ENCODE results near the gene TMCC3.

TMCC3 gene

DNA sequence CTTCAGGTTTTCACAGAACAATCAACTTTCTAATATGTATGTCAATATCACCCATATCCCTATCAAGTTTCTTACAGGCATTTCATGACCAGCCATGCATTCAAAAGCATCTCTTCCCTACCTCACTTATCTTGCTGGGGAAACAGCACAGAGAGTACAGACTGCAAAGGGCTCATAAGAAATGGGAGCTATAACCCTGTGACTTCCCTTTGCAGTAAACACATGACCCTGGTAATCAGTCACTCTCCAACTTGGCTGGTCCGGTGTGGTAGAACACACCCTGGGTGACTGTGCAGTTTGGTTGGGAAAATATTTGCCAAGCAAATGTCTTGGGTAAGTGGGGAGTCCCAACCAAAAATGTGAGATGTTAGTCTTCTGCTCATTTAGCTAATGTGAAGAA is 49.4 kb upstream of the TMCC3 start:
- ChIA-PET CTCF (interaction anchor here (0.7 to 1.1 kb wide), 2 partner anchors 9 to 169 kb away, joined by 3 read pairs; no protein-coding TSS in a partner anchor), POLR2A (no interaction called here)
- no peak overlapping the region for H3K27ac ChIP-seq (ENCODE audit: extremely low read depth, low read depth, low read length)

DNA sequence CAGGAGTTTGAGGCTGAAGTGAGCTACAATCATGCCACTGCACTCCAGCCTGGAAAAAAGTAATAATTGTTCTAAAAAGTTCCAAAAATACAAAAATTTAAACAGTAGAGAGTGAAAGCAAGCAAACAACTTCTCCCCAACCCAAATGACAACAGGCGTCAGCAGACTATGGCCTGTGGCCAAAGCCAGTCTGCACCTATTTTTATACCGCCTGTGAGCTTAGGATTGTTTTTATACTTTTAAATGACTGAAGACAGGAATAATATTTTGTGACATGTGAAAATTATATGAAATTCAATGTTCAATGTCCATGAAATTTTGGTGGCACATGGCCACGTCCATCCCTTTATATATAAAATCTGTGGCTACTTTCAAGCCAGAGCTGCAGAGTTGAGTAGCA is 48.2 kb upstream of the TMCC3 start:
- ChIA-PET POLR2A (no interaction called here), CTCF (interaction anchor here (0.9 kb wide), 1 partner anchor 15 kb away, joined by 3 read pairs; no protein-coding TSS in a partner anchor)
- H3K36me3 ChIP-seq (ENCODE audit: control insufficient read depth in 2 of 2, insufficient read depth in 1 of 2, low read length in 2 of 2) = no peaks in the 10 kb centered on the region
- H3K27ac ChIP-seq (ENCODE audit: extremely low read depth, low read depth, low read length) = no peak overlapping the region
- TF ChIP-seq ZNF155 (tag by site-specific recombination; IDR thresholded peaks at IDR 0.05) = no peak
- H3K4me1 ChIP-seq (ENCODE audit: control insufficient read depth, insufficient read depth, low read length) = peaks cover under 1% of the 10 kb centered on the region
- H3K9me3 ChIP-seq (ENCODE audit: control insufficient read depth, insufficient read depth, low read depth, low read length) = no peaks in the 10 kb centered on the region
- no peak overlapping the region for H3K4me3 ChIP-seq (ENCODE audit: low read depth, low read length)

More for the DNA sequence above, 49.4 kb upstream of the TMCC3 start:
- Histone ChIP-seq H3K4me3 (ENCODE audit: low read depth, low read length) (no peak overlapping the region), H3K4me1 (ENCODE audit: control insufficient read depth, insufficient read depth, low read length) (peaks cover 9% of the 10 kb centered on the region), H3K9me3 (ENCODE audit: control insufficient read depth, insufficient read depth, low read depth, low read length) (no peaks in the 10 kb centered on the region), H3K36me3 (ENCODE audit: control insufficient read depth in 2 of 2, insufficient read depth in 1 of 2, low read length in 2 of 2) (no peaks in the 10 kb centered on the region)
- TF ChIP-seq GLI4 (tag by site-specific recombination; IDR thresholded peaks at IDR 0.05) (no peak), SETDB1 (IDR thresholded peaks at IDR 0.05; ENCODE audit: insufficient read length, low read length) (no peak), ZNF501 (tag by site-specific recombination; IDR thresholded peaks at IDR 0.05) (no peak), ZNF175 (tag by site-specific recombination; IDR thresholded peaks at IDR 0.05) (no peak), ZNF19 (tag by site-specific recombination; IDR thresholded peaks at IDR 0.05; ENCODE audit: low read depth) (no peak), ZBTB48 (tag by site-specific recombination; IDR thresholded peaks at IDR 0.05) (no peak), ZNF701 (tag by site-specific recombination; IDR thresholded peaks at IDR 0.05) (no peak), ZNF660 (tag by site-specific recombination; IDR thresholded peaks at IDR 0.05) (no peak), ZNF624 (tag by site-specific recombination; IDR thresholded peaks at IDR 0.05) (no peak)
- TF ChIP-seq, protein P1, sequence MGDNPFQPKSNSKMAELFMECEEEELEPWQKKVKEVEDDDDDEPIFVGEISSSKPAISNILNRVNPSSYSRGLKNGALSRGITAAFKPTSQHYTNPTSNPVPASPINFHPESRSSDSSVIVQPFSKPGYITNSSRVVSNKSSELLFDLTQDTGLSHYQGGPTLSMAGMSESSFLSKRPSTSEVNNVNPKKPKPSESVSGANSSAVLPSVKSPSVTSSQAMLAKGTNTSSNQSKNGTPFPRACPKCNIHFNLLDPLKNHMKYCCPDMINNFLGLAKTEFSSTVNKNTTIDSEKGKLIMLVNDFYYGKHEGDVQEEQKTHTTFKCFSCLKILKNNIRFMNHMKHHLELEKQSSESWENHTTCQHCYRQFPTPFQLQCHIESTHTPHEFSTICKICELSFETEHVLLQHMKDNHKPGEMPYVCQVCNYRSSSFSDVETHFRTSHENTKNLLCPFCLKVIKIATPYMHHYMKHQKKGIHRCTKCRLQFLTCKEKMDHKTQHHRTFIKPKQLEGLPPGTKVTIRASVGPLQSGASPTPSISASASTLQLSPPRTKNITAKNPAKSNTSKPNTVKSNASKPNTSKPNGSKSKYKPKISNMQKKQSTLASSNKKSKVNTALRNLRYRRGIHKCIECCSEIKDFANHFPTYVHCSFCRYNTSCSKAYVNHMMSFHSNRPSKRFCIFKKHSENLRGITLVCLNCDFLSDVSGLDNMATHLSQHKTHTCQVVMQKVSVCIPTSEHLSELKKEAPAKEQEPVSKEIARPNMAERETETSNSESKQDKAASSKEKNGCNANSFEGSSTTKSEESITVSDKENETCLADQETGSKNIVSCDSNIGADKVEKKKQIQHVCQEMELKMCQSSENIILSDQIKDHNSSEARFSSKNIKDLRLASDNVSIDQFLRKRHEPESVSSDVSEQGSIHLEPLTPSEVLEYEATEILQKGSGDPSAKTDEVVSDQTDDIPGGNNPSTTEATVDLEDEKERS (tag by site-specific recombination; IDR thresholded peaks at IDR 0.05) = no peak
- TF ChIP-seq, protein P2, sequence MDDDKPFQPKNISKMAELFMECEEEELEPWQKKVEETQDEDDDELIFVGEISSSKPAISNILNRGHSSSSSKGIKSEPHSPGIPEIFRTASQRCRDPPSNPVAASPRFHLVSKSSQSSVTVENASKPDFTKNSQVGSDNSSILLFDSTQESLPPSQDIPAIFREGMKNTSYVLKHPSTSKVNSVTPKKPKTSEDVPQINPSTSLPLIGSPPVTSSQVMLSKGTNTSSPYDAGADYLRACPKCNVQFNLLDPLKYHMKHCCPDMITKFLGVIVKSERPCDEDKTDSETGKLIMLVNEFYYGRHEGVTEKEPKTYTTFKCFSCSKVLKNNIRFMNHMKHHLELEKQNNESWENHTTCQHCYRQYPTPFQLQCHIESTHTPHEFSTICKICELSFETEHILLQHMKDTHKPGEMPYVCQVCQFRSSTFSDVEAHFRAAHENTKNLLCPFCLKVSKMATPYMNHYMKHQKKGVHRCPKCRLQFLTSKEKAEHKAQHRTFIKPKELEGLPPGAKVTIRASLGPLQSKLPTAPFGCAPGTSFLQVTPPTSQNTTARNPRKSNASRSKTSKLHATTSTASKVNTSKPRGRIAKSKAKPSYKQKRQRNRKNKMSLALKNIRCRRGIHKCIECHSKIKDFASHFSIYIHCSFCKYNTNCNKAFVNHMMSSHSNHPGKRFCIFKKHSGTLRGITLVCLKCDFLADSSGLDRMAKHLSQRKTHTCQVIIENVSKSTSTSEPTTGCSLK (tag by site-specific recombination; IDR thresholded peaks at IDR 0.05) = no peak
- TF ChIP-seq, protein P3, sequence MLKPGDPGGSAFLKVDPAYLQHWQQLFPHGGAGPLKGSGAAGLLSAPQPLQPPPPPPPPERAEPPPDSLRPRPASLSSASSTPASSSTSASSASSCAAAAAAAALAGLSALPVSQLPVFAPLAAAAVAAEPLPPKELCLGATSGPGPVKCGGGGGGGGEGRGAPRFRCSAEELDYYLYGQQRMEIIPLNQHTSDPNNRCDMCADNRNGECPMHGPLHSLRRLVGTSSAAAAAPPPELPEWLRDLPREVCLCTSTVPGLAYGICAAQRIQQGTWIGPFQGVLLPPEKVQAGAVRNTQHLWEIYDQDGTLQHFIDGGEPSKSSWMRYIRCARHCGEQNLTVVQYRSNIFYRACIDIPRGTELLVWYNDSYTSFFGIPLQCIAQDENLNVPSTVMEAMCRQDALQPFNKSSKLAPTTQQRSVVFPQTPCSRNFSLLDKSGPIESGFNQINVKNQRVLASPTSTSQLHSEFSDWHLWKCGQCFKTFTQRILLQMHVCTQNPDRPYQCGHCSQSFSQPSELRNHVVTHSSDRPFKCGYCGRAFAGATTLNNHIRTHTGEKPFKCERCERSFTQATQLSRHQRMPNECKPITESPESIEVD (tag by site-specific recombination; IDR thresholded peaks at IDR 0.05) = no peak
- TF ChIP-seq, protein P4, sequence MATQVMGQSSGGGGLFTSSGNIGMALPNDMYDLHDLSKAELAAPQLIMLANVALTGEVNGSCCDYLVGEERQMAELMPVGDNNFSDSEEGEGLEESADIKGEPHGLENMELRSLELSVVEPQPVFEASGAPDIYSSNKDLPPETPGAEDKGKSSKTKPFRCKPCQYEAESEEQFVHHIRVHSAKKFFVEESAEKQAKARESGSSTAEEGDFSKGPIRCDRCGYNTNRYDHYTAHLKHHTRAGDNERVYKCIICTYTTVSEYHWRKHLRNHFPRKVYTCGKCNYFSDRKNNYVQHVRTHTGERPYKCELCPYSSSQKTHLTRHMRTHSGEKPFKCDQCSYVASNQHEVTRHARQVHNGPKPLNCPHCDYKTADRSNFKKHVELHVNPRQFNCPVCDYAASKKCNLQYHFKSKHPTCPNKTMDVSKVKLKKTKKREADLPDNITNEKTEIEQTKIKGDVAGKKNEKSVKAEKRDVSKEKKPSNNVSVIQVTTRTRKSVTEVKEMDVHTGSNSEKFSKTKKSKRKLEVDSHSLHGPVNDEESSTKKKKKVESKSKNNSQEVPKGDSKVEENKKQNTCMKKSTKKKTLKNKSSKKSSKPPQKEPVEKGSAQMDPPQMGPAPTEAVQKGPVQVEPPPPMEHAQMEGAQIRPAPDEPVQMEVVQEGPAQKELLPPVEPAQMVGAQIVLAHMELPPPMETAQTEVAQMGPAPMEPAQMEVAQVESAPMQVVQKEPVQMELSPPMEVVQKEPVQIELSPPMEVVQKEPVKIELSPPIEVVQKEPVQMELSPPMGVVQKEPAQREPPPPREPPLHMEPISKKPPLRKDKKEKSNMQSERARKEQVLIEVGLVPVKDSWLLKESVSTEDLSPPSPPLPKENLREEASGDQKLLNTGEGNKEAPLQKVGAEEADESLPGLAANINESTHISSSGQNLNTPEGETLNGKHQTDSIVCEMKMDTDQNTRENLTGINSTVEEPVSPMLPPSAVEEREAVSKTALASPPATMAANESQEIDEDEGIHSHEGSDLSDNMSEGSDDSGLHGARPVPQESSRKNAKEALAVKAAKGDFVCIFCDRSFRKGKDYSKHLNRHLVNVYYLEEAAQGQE (tag by site-specific recombination; IDR thresholded peaks at IDR 0.05) = no peak
